ENCODE data around the gene HTN1. TPM values are rescaled to one million over a fixed set of nuclear protein-coding genes. Genes with fewer than 3 reads are reported as not detected.
"Not testable (repeated sequence)": the region's sequence is repeated elsewhere in the genome, so short reads cannot be mapped to it uniquely, and the experiment has no call there.

HTN1 gene
- total RNA-seq (2014; rRNA removed; shearing (Covaris generic)), result not detected in 2 replicates

- not testable (repeated sequence) for H3K27ac ChIP-seq; DNase-seq; H3K9me3 ChIP-seq (replicated peaks); H3K4me3 ChIP-seq; H3K4me1 ChIP-seq; H3K27me3 ChIP-seq; H3K36me3 ChIP-seq
Observed at GRCh38 chr4:70050138-70050537, at the start of gene HTN1. Gene HTN1, plus strand, starts transcription at chr4:70050438. Its CDS starts 2,639 bp downstream, at chr4:70053077.

GRCh38 chr4:70000711-70001110 is 49.5 kb upstream of the HTN1 start:
- Histone ChIP-seq H3K4me3 (no peak overlapping the region), H3K36me3 (no peaks in the 10 kb centered on the region), H3K27me3 (no peaks in the 10 kb centered on the region), H3K9me3 (replicated peaks) (no peaks in the 10 kb centered on the region), H3K4me1 (peaks cover 2% of the 10 kb centered on the region), H3K27ac (no peak overlapping the region)
- no peak for DNase-seq

GRCh38 chr4:70002507-70002906 is 47.7 kb upstream of the HTN1 start:
- H3K36me3 ChIP-seq, result no peaks in the 10 kb centered on the region
- no peaks in the 10 kb centered on the region for H3K27me3 ChIP-seq
- H3K9me3 ChIP-seq (replicated peaks), result no peaks in the 10 kb centered on the region
- H3K27ac ChIP-seq, result no peak overlapping the region
- no peak overlapping the region for H3K4me3 ChIP-seq
- H3K4me1 ChIP-seq, result no peaks in the 10 kb centered on the region
- DNase-seq, result no peak

- no peak for DNase-seq
Observed at GRCh38 chr4:70008771-70009170, 41.5 kb upstream of the HTN1 start.

GRCh38 chr4:70019006-70019405 is 31.2 kb upstream of the HTN1 start:
- H3K36me3 ChIP-seq; DNase-seq; H3K27me3 ChIP-seq; H3K4me1 ChIP-seq; H3K27ac ChIP-seq; H3K9me3 ChIP-seq (replicated peaks); H3K4me3 ChIP-seq: not testable (repeated sequence)

More at GRCh38 chr4:70008771-70009170, 41.5 kb upstream of the HTN1 start:
- Histone ChIP-seq H3K27me3 (no peaks in the 10 kb centered on the region), H3K36me3 (no peaks in the 10 kb centered on the region), H3K4me1 (no peaks in the 10 kb centered on the region), H3K27ac (no peak overlapping the region), H3K4me3 (no peak overlapping the region), H3K9me3 (replicated peaks) (no peaks in the 10 kb centered on the region)

- Histone ChIP-seq H3K36me3 (no peaks in the 10 kb centered on the region), H3K27me3 (no peaks in the 10 kb centered on the region), H3K4me1 (no peaks in the 10 kb centered on the region), H3K27ac (no peak overlapping the region), H3K4me3 (no peak overlapping the region), H3K9me3 (replicated peaks) (no peaks in the 10 kb centered on the region)
- no peak for DNase-seq
Observed at GRCh38 chr4:70023218-70023617, 27.0 kb upstream of the HTN1 start.

- Histone ChIP-seq H3K27me3 (no peaks in the 10 kb centered on the region), H3K4me3 (no peak overlapping the region), H3K36me3 (no peaks in the 10 kb centered on the region), H3K9me3 (replicated peaks) (no peaks in the 10 kb centered on the region), H3K4me1 (no peaks in the 10 kb centered on the region), H3K27ac (no peak overlapping the region)
- DNase-seq, result no peak
Observed at GRCh38 chr4:70027011-70027410, 23.2 kb upstream of the HTN1 start.

GRCh38 chr4:70028159-70028558 is 22.1 kb upstream of the HTN1 start, which contains the start of gene HTN3:
Gene HTN3, plus strand, starts transcription at chr4:70028459. Its CDS starts 2,282 bp downstream, at chr4:70030741.
- not testable (repeated sequence) for H3K27ac ChIP-seq; H3K4me3 ChIP-seq; DNase-seq; H3K9me3 ChIP-seq (replicated peaks); H3K4me1 ChIP-seq; H3K36me3 ChIP-seq; H3K27me3 ChIP-seq

GRCh38 chr4:70037559-70037958 is 12.7 kb upstream of the HTN1 start:
- not testable (repeated sequence) for H3K27ac ChIP-seq, H3K27me3 ChIP-seq, DNase-seq

GRCh38 chr4:70039928-70040327 is 10.3 kb upstream of the HTN1 start:
- H3K4me1 ChIP-seq; H3K36me3 ChIP-seq; DNase-seq; H3K9me3 ChIP-seq (replicated peaks); H3K27ac ChIP-seq; H3K27me3 ChIP-seq; H3K4me3 ChIP-seq: not testable (repeated sequence)

More at GRCh38 chr4:70037559-70037958, 12.7 kb upstream of the HTN1 start:
- H3K4me1 ChIP-seq; H3K4me3 ChIP-seq; H3K9me3 ChIP-seq (replicated peaks); H3K36me3 ChIP-seq: not testable (repeated sequence)

- Histone ChIP-seq H3K9me3 (replicated peaks) (no peaks in the 10 kb centered on the region), H3K27me3 (no peaks in the 10 kb centered on the region; the same call in 1 of the 2 replicates), H3K36me3 (no peaks in the 10 kb centered on the region), H3K27ac (no peak overlapping the region), H3K4me3 (no peak overlapping the region), H3K4me1 (no peaks in the 10 kb centered on the region)
- no peak for DNase-seq
Observed at GRCh38 chr4:70041652-70042286, 8.5 kb upstream of the HTN1 start.

- not testable (repeated sequence) for H3K9me3 ChIP-seq (replicated peaks); H3K4me1 ChIP-seq; H3K4me3 ChIP-seq; H3K27ac ChIP-seq; H3K27me3 ChIP-seq; DNase-seq; H3K36me3 ChIP-seq
Observed at GRCh38 chr4:70056534-70056933, 6.3 kb downstream of the HTN1 start.

- Histone ChIP-seq H3K27ac (no peak overlapping the region), H3K4me3 (no peak overlapping the region), H3K36me3 (no peaks in the 10 kb centered on the region), H3K9me3 (replicated peaks) (no peaks in the 10 kb centered on the region), H3K27me3 (no peaks in the 10 kb centered on the region), H3K4me1 (no peaks in the 10 kb centered on the region)
- no peak for DNase-seq
Observed at GRCh38 chr4:70057651-70058050, 7.4 kb downstream of the HTN1 start.

GRCh38 chr4:70059149-70059548 is 8.9 kb downstream of the HTN1 start:
- H3K27ac ChIP-seq, result no peak overlapping the region
- H3K36me3 ChIP-seq, result no peaks in the 10 kb centered on the region
- DNase-seq, result no peak
- H3K9me3 ChIP-seq (replicated peaks), result no peaks in the 10 kb centered on the region
- H3K4me3 ChIP-seq, result no peak overlapping the region
- no peaks in the 10 kb centered on the region for H3K27me3 ChIP-seq
- H3K4me1 ChIP-seq, result no peaks in the 10 kb centered on the region

- no peaks in the 10 kb centered on the region for H3K36me3 ChIP-seq
- H3K4me1 ChIP-seq, result no peaks in the 10 kb centered on the region
- no peak overlapping the region for H3K27ac ChIP-seq
- no peak for DNase-seq
- H3K9me3 ChIP-seq (replicated peaks), result no peaks in the 10 kb centered on the region
- H3K4me3 ChIP-seq, result no peak overlapping the region
- H3K27me3 ChIP-seq, result no peaks in the 10 kb centered on the region
Observed at GRCh38 chr4:70062000-70062399, 11.8 kb downstream of the HTN1 start.

- Histone ChIP-seq H3K27ac (no peak overlapping the region), H3K9me3 (replicated peaks) (no peaks in the 10 kb centered on the region; the same call in 1 of the 2 replicates), H3K27me3 (no peaks in the 10 kb centered on the region), H3K4me1 (no peaks in the 10 kb centered on the region), H3K4me3 (no peak overlapping the region), H3K36me3 (no peaks in the 10 kb centered on the region)
- DNase-seq, result no peak
Observed at GRCh38 chr4:70080205-70080604, 30.0 kb downstream of the HTN1 start.
